GM06990 (cell line): ENCODE results near the gene NF2.

Experiments used
- DNase-seq: peaks from one replicate; pipeline ENCODE4 v3.0.0-alpha.2; 2011; ENCODE audit not compliant: insufficient read length; ENCODE audit errors: extremely low read depth
- H3K27me3 ChIP-seq: replicated peaks from 2 replicates; pipeline ENCODE4 v1.6.0; 2011; ENCODE audit warnings: low read length; ENCODE audit not compliant: control insufficient read depth, insufficient read depth
- H3K36me3 ChIP-seq: 2 replicates; pipeline ENCODE4 v1.5.1; 2011; ENCODE audit warnings: low read length; ENCODE audit not compliant: control insufficient read depth, insufficient read depth
- H3K4me3 ChIP-seq: replicated peaks from 2 replicates; pipeline ENCODE4 v1.5.1; 2011; ENCODE audit warnings: low read depth, mild to moderate bottlenecking, control low read depth, low read length
- CTCF ChIP-seq: IDR thresholded peaks from 2 replicates; pipeline ENCODE4 v1.5.1; 2011; ENCODE audit warnings: low read length, control low read depth, mild to moderate bottlenecking, inconsistent platforms; ENCODE audit not compliant: insufficient read depth, poor library complexity, severe bottlenecking

Gene NF2

DNA sequence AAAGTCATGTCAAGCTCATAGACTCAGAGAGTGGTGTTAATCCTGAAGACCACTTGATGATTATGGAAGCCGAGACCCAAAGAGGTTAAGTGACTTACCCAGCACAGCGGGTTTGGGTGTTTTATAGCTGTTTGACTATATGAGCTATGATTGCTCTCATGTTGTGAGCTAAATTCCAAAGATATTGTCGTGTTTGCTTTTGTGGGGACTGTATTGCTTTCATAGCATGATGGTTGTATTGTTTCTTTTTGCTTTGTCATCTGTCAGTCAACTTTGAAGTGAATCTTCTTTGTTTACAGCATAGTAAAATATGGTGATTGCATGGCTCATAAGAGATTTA, 23.7 kb downstream of the NF2 start:
- Histone ChIP-seq H3K27me3 (no peaks in the 10 kb centered on the region), H3K4me3 (no peak overlapping the region), H3K36me3 (no peaks in the 10 kb centered on the region)
- no peak for TF ChIP-seq CTCF
- no peak for DNase-seq

- no peak for DNase-seq
- no peak for TF ChIP-seq CTCF
Observed at GRCh38 chr22:29628996-29629902, 25.8 kb downstream of the NF2 start.

DNA sequence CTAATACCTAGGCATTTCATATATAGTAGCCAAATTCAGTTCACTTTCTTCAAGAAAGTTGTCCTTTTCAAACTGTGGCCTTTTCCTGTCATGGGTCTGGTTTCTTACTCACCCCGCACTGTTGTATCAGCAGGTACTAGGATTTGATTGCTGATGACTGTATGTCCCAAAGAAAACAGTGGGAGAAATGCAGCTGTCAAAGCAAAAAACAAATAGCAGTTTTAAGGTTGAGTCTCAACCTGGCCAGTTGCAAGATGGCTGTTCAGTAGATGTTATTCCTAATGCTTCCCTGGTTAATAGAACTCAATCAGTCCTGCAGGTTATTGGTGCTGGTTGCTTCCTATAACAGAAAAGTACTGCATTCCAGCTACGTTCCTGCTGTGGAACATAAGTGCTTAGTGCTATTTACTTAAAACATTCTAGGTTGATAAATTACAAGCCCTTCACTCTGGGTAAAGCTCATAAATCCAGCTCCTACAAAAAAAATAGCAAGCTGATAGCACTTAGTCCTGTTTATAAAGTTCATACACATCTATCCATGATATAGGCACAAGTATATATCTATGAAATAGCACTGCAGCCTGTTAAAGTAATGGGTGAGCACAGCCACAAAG, 26.6 kb downstream of the NF2 start:
- no peaks in the 10 kb centered on the region for H3K27me3 ChIP-seq
- H3K36me3 ChIP-seq: no peaks in the 10 kb centered on the region
- DNase-seq: no peak
- no peak overlapping the region for H3K4me3 ChIP-seq
- no peak for TF ChIP-seq CTCF

More at GRCh38 chr22:29628996-29629902, 25.8 kb downstream of the NF2 start:
- Histone ChIP-seq H3K36me3 (no peaks in the 10 kb centered on the region), H3K27me3 (no peaks in the 10 kb centered on the region), H3K4me3 (no peak overlapping the region)

DNA sequence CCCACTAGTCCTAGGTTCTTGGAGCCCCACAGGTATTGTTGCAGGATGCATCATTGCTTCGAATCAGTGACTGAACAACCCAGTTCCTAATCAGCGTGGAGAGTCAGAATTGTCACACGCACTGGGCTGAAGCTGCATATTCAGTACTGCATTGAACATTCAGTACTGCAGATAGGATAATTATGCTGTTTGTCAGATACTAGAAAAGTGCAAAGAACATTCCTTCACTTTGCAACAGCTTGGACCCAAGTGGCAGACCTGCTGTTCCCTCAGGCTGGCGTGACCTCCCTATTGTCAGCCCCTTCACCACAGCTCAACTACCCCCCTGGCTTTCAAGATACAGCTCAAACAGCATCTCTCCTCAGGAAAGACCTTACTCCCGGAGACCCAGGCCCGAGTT, 27.6 kb downstream of the NF2 start:
- no peak overlapping the region for H3K4me3 ChIP-seq
- TF ChIP-seq CTCF: no peak
- no peaks in the 10 kb centered on the region for H3K27me3 ChIP-seq
- no peak for DNase-seq
- no peaks in the 10 kb centered on the region for H3K36me3 ChIP-seq

- no peak for TF ChIP-seq CTCF
- H3K4me3 ChIP-seq: no peak overlapping the region
- DNase-seq: no peak
- H3K36me3 ChIP-seq: no peaks in the 10 kb centered on the region
- H3K27me3 ChIP-seq: no peaks in the 10 kb centered on the region
Observed at GRCh38 chr22:29631725-29632124, 28.3 kb downstream of the NF2 start.
